K562 (cell line): ENCODE data around the gene EML6. TPM values are rescaled to one million over a fixed set of nuclear protein-coding genes. Genes with fewer than 3 reads are reported as not detected.

Experiments used
- ATAC-seq: fragments of 200-7000 bp; cut with Tn5 transposase; 3 replicates; pipeline ENCODE4 v1.9.1; 2020; ENCODE audit warnings: moderate library complexity
- BruUV-seq: library from RNA; stranded (reverse); fragments of 400-500 nt; replicated peaks from 2 replicates; lab custom pipeline; 2021; lab: Mats Ljungman, UMichigan
- CTCF ChIA-PET: fragments of 300-600 bp; formaldehyde crosslinking; extraction: SDS; loops from one replicate; lab custom pipeline; 2021; ENCODE audit warnings: low intra/inter-chr PET ratio; lab: Yijun Ruan, JAX
- POLR2A ChIA-PET: fragments of 300-600, 350-650 bp; sonication (Branson Sonifier 250); formaldehyde crosslinking; extraction: SDS; loops from one replicate; lab custom pipeline; 2021; ENCODE audit warnings: antibody characterized with exemption, inconsistent platforms; lab: Yijun Ruan, JAX
- DNase-seq, 4 experiments: peaks; one replicate each; pipeline versions ENCODE4 v3.0.0 to v3.0.0-alpha.2; 2011 to 2018; ENCODE audit warnings: low spot score in 3 of 4, mixed read lengths in 3 of 4; ENCODE audit errors: extremely low read depth in 1 of 4
- FAIRE-seq: peaks from 2 replicates; lab custom pipeline; 2011; peaks lifted over from hg19 to GRCh38; lab: Jason Lieb, UNC
- H2AFZ ChIP-seq: 2 replicates; pipeline ENCODE4 v1.6.0; 2011; ENCODE audit warnings: low read depth, low read length, control low read depth, inconsistent platforms
- H3K27ac ChIP-seq: fragments of 200-600 bp; 3 replicates; pipeline ENCODE4 v1.8.0; 2011; ENCODE audit warnings: low read depth, mild to moderate bottlenecking, control low read depth, inconsistent platforms, low read length, moderate library complexity, mixed read lengths; ENCODE audit errors: extremely low read depth
- H3K27me3 ChIP-seq, 2 experiments: fragments of 300-600 bp in 1 of 2; 2 replicates in 1 of 2; 3 replicates in 1 of 2; pipeline versions ENCODE4 v1.6.0 to v1.8.0; 2011; ENCODE audit warnings: inconsistent platforms in 2 of 2, low read length in 2 of 2, mild to moderate bottlenecking in 1 of 2, mixed read lengths in 1 of 2, moderate library complexity in 1 of 2; ENCODE audit not compliant: control insufficient read depth in 2 of 2, insufficient read depth in 2 of 2
- H3K36me3 ChIP-seq: fragments of 300-600 bp; 3 replicates; pipeline ENCODE4 v1.8.0; 2011; ENCODE audit warnings: mild to moderate bottlenecking, low read length, inconsistent platforms; ENCODE audit not compliant: control insufficient read depth, insufficient read depth
- H3K4me1 ChIP-seq, 2 experiments: fragments of 200-600 bp in 1 of 2; replicated peaks in 1 of 2; 2 replicates in 1 of 2; 3 replicates in 1 of 2; pipeline versions ENCODE4 v1.5.1 to v1.8.0; 2011; ENCODE audit warnings: inconsistent platforms in 2 of 2, low read length in 2 of 2, mild to moderate bottlenecking in 1 of 2, mixed read lengths in 1 of 2, moderate library complexity in 1 of 2; ENCODE audit not compliant: control insufficient read depth in 2 of 2, insufficient read depth in 2 of 2
- H3K4me2 ChIP-seq: 2 replicates; pipeline ENCODE4 v1.6.1; 2011; ENCODE audit warnings: low read length, control low read depth, inconsistent platforms, mixed read lengths; ENCODE audit not compliant: insufficient read depth
- H3K4me3 ChIP-seq: fragments of 200-600 bp; sonication (generic), shearing (Covaris generic); 2 replicates; pipeline ENCODE4 v1.5.1; 2016; ENCODE audit warnings: control low read depth, inconsistent platforms
- H3K79me2 ChIP-seq: fragments of 200-600 bp; 3 replicates; pipeline ENCODE4 v1.8.0; 2011; ENCODE audit warnings: low read length, inconsistent platforms; ENCODE audit not compliant: control insufficient read depth, insufficient read depth
- H3K9ac ChIP-seq, 2 experiments: 2 replicates each; pipeline versions ENCODE4 v1.6.0 to v1.6.1; 2011; ENCODE audit warnings: low read depth in 2 of 2, low read length in 2 of 2, control low read depth in 1 of 2, inconsistent platforms in 1 of 2, mild to moderate bottlenecking in 1 of 2, mixed read lengths in 1 of 2; ENCODE audit not compliant: insufficient read depth in 1 of 2
- H3K9me1 ChIP-seq: one replicate; pipeline ENCODE4 v1.6.0; 2011; ENCODE audit warnings: inconsistent platforms, mild to moderate bottlenecking, low read length, moderate library complexity; ENCODE audit not compliant: control insufficient read depth, insufficient read depth
- H3K9me3 ChIP-seq: replicated peaks from 2 replicates; pipeline ENCODE4 v1.5.1; 2011; ENCODE audit warnings: low read depth, low read length, inconsistent platforms; ENCODE audit not compliant: control insufficient read depth, insufficient read depth
- H4K20me1 ChIP-seq: replicated peaks from 2 replicates; pipeline ENCODE4 v1.6.1; 2011; ENCODE audit warnings: low read length, inconsistent platforms, mixed read lengths; ENCODE audit not compliant: control insufficient read depth, insufficient read depth
- CEBPG ChIP-seq, 3 experiments: fragments of 200-800 bp in 1 of 3; sonication (Bioruptor generic) in 1 of 3; sonication (generic) in 1 of 3; formaldehyde crosslinking in 1 of 3; IDR thresholded peaks in 2 of 3; conservative IDR thresholded peaks in 1 of 3; 2 replicates each; pipeline versions ENCODE4 v1.6.1 to v1.8.0; 2016 to 2022; ENCODE audit warnings: missing compliant biosample characterization in 2 of 3, missing genetic modification characterization in 2 of 3, mild to moderate bottlenecking in 1 of 3, missing genetic modification reagents in 1 of 3
- DACH1 ChIP-seq: fragments of 450-650 bp; IDR thresholded peaks from 2 replicates; pipeline ENCODE4 v1.6.1; 2018; ENCODE audit not compliant: partially characterized antibody
- ETV6 ChIP-seq, 3 experiments: fragments of 150-350 bp in 1 of 3; sonication (generic) in 1 of 3; formaldehyde crosslinking in 1 of 3; IDR thresholded peaks; 2 replicates each; pipeline versions ENCODE4 v1.6.1 to v1.8.0; 2014 to 2022; ENCODE audit warnings: borderline replicate concordance in 2 of 3, low read depth in 2 of 3, antibody characterized with exemption in 1 of 3, low read length in 1 of 3, mild to moderate bottlenecking in 1 of 3, missing genetic modification reagents in 1 of 3
- KLF10 ChIP-seq: fragments of 250-450 bp; sonication (Bioruptor Pico); IDR thresholded peaks from 2 replicates; pipeline ENCODE4 v1.6.1; 2021; ENCODE audit warnings: matching md5 sums
- LCOR ChIP-seq: sonication (generic); formaldehyde crosslinking; IDR thresholded peaks from 2 replicates; pipeline ENCODE4 v1.8.0; 2022; ENCODE audit warnings: mild to moderate bottlenecking, missing genetic modification reagents
- NR3C1 ChIP-seq: sonication (generic); formaldehyde crosslinking; IDR thresholded peaks from 2 replicates; pipeline ENCODE4 v1.8.1; 2022; ENCODE audit warnings: missing genetic modification reagents
- SP2 ChIP-seq: IDR thresholded peaks from 2 replicates; pipeline ENCODE4 v1.6.1; 2011; ENCODE audit warnings: mild to moderate bottlenecking, low read depth, low read length, moderate library complexity; ENCODE audit not compliant: poor library complexity, severe bottlenecking; ENCODE audit errors: extremely low read depth
- SRSF1 ChIP-seq: fragments of 200-400 bp; formaldehyde crosslinking; IDR thresholded peaks from 2 replicates; pipeline ENCODE4 v1.6.1; 2017; ENCODE audit warnings: mild to moderate bottlenecking, low read depth, low read length, moderate library complexity
- ZBTB7A ChIP-seq: IDR thresholded peaks from 2 replicates; pipeline ENCODE4 v1.6.1; 2011; ENCODE audit warnings: low read depth, mild to moderate bottlenecking, low read length, moderate library complexity, borderline replicate concordance; ENCODE audit not compliant: control insufficient read depth
- ZNF354B ChIP-seq: fragments of 250-450 bp; sonication (Bioruptor Pico); IDR thresholded peaks from 2 replicates; pipeline ENCODE4 v1.4.0; 2020
- WGBS: fragments of 100-300 bp; shearing (Covaris generic); methylation state at CpG from one replicate; pipeline ENCODE4 v1.1.6; 2016; ENCODE audit warnings: low coverage, mixed read lengths; ENCODE audit not compliant: insufficient coverage; ENCODE audit errors: missing lambda C conversion rate; 5-methylcytosine and 5-hydroxymethylcytosine counted together
- in situ Hi-C: fragments of 300-500 bp; cut with MboI; formaldehyde crosslinking; loops from 4 replicates; pipeline ENCODE4 v1.15.0; 2018; ENCODE audit warnings: inconsistent platforms, mixed read lengths
- intact Hi-C: fragments of 100-400 bp; cut with micrococcal nuclease; formaldehyde crosslinking; loops from 2 replicates; pipeline ENCODE4 v1.14.2; 2022
- polyA plus RNA-seq, 8 experiments: library from polyadenylated mRNA; depleted of rRNA in 4 of 8; stranded (reverse) in 5 of 8; unstranded in 3 of 8; fragments of >200 nt; fragmentation: Nextera tagmentation in 2 of 8; fragmentation: Illumina TruSeq in 1 of 8; extraction: Ambion mirVana in 2 of 8; extraction: Trizol in 1 of 8; gene quantifications; 2 replicates each; pipeline versions ENCODE4 v1.2.1 to v1.2.3, GENCODE V29; 2011 to 2014; ENCODE audit warnings: inconsistent platforms in 1 of 8, missing spikeins in 1 of 8
- total RNA-seq, 7 experiments: library from RNA; depleted of rRNA in 6 of 7; stranded (reverse); fragments of >200 nt in 6 of 7; fragmentation: Illumina TruSeq in 2 of 7; extraction: Trizol in 2 of 7; gene quantifications; 2 replicates each; pipeline versions ENCODE4 v1.2.1 to v1.2.3, GENCODE V29; 2011 to 2021; ENCODE audit warnings: low replicate concordance in 1 of 7
- TF ChIP-seq, protein P1 (sequence below): sonication (generic); formaldehyde crosslinking; IDR thresholded peaks from 2 replicates; pipeline ENCODE4 v1.8.0; 2023; ENCODE audit warnings: mild to moderate bottlenecking, missing genetic modification reagents
- TF ChIP-seq, protein P2 (sequence below): sonication (generic); formaldehyde crosslinking; IDR thresholded peaks from 2 replicates; pipeline ENCODE4 v1.8.1; 2022; ENCODE audit warnings: missing genetic modification reagents

Gene EML6
- total and polyA plus RNA-seq, 9 of the 15 experiments (the other 6 are each of a cell fraction or from before 2014, with no cell fraction given): 0.07 to 0.56 (median 0.25) TPM

DNA sequence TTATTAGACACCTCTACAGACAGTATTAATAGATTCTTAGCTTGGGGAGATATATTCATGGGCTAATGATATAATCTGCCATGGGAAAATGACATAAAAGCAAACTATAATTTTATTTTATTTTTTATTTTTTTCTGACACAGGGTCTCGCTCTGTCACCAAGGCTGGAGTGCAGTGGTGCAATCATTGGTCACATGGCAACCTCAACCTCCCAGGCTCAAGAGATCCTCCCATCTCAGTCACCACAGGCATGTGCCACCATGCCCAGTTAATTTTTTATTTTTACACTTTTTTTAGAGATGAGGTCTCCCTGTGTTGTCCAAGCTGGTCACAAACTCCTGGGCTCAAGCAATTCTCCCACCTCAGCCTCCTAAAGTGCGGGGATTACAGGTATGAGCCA, 287.5 kb downstream of the EML6 start:
- Histone ChIP-seq H4K20me1 (peaks cover 27% of the 10 kb centered on the region), H3K4me2 (no peak overlapping the region), H3K4me3 (no peak overlapping the region), H3K9me1 (no peaks in the 10 kb centered on the region), H3K27ac (no peak overlapping the region), H3K9me3 (no peaks in the 10 kb centered on the region), H2AFZ (no peak overlapping the region), H3K9ac (no peak overlapping the region), H3K79me2 (peaks cover 100% of the 10 kb centered on the region), H3K4me1 (peaks cover 0 to 61% of the 10 kb centered on the region in 2 experiments; a peak in 4 of 5 replicates), H3K36me3 (peaks cover 14% of the 10 kb centered on the region), H3K27me3 (no peaks in the 10 kb centered on the region)
- DNase-seq: no peak
- ChIA-PET CTCF (no interaction called here), POLR2A (interaction anchor here (3.6 kb wide), 1 partner anchor 8 kb away, joined by 14 read pairs; no protein-coding TSS in a partner anchor)
- no TSS peak for BruUV-seq
- FAIRE-seq: no peak
- intact Hi-C loops (loop anchor here (5.0 kb wide), 1 partner anchor 109 kb away; no protein-coding TSS in a partner anchor), in situ Hi-C loops (no loop called here)
- ATAC-seq: peak; percentile 38
- TF ChIP-seq, protein P1, sequence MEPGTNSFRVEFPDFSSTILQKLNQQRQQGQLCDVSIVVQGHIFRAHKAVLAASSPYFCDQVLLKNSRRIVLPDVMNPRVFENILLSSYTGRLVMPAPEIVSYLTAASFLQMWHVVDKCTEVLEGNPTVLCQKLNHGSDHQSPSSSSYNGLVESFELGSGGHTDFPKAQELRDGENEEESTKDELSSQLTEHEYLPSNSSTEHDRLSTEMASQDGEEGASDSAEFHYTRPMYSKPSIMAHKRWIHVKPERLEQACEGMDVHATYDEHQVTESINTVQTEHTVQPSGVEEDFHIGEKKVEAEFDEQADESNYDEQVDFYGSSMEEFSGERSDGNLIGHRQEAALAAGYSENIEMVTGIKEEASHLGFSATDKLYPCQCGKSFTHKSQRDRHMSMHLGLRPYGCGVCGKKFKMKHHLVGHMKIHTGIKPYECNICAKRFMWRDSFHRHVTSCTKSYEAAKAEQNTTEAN (CRISPR knock-in tag): no peak
- TF ChIP-seq SRSF1 (no peak), ETV6 (IDR thresholded peaks at IDR 0.05; ENCODE audit: borderline replicate concordance in 1 of 2, low read depth in 2 of 2, low read length in 1 of 2) (no peak), ETV6 (CRISPR knock-in tag; IDR thresholded peaks at IDR 0.05; ENCODE audit: borderline replicate concordance) (no peak), CEBPG (CRISPR knock-in tag; IDR thresholded peaks at IDR 0.05) (0 out of 2 replicates have a peak, but pooled peaks have one; percentile 10), CEBPG (tag; conservative IDR thresholded peaks at IDR 0.05 in 1 of 2, IDR thresholded peaks at IDR 0.05 in 1 of 2) (no peak), NR3C1 (CRISPR knock-in tag) (no peak), KLF10 (CRISPR knock-in tag) (no peak), SP2 (no peak), ZBTB7A (no peak), ZNF354B (no peak), LCOR (CRISPR knock-in tag) (no peak), DACH1 (peak; percentile 4)
- TF ChIP-seq, protein P2, sequence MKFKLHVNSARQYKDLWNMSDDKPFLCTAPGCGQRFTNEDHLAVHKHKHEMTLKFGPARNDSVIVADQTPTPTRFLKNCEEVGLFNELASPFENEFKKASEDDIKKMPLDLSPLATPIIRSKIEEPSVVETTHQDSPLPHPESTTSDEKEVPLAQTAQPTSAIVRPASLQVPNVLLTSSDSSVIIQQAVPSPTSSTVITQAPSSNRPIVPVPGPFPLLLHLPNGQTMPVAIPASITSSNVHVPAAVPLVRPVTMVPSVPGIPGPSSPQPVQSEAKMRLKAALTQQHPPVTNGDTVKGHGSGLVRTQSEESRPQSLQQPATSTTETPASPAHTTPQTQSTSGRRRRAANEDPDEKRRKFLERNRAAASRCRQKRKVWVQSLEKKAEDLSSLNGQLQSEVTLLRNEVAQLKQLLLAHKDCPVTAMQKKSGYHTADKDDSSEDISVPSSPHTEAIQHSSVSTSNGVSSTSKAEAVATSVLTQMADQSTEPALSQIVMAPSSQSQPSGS (CRISPR knock-in tag): no peak
- 96% methylated on average over 2 of the region's 2 CpGs for WGBS
